ENCODE data around the gene TMCC2.
A peak's percentile ranks its signal among the peaks of the same experiment; 100 is the strongest.

Gene TMCC2

DNA sequence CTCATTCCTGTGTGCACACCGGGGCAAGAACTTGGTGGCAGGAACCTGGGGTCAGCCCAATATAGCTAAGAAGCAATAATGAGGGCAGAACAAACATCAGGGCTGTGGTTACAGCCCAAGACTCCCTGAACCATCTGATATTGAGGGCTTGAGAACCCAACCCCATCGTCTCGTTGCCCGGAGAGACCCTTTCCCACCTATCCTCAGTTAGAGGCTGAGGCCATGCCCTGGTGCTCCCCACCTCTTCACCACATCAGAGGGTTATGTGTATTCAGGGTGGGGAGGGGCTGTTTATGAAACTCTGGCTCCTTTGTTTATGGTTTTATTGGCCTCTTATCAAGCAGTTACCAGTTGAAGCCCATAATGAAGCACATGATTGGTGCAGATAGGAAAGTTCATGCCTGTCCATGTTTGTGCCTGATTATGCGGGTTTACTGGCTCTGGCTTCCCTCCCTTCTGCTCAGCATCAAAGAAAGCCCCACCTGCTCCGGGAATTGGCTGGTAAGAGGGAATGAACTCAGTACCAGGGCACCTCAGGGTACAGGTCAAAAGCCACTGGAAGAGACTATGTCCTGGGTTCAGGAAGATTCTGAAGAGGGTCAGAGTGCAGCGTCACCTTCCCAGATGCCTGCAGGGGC, 79.3 kb downstream of the TMCC2 start:
- no peak for DNase-seq

DNA sequence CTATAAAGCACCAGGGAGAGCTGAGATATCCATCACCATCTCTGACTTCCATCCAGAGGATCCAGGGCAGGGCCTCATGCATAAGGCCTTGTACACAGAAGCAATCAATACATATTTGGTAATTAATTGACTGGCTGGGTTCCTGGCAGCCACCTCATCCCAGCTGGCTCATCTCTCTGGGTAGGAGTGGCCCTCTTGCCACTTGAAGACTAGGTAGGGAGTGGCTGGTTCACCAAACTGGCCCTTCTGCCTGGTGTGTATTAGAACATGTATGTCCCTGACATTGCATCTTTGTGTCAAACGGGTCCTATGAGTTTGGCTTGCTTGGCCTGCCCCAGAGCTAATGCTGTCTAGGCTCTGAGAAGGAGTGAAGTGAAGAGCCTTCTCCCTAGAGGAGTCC, 82.0 kb downstream of the TMCC2 start:
- DNase-seq = no peak

DNA sequence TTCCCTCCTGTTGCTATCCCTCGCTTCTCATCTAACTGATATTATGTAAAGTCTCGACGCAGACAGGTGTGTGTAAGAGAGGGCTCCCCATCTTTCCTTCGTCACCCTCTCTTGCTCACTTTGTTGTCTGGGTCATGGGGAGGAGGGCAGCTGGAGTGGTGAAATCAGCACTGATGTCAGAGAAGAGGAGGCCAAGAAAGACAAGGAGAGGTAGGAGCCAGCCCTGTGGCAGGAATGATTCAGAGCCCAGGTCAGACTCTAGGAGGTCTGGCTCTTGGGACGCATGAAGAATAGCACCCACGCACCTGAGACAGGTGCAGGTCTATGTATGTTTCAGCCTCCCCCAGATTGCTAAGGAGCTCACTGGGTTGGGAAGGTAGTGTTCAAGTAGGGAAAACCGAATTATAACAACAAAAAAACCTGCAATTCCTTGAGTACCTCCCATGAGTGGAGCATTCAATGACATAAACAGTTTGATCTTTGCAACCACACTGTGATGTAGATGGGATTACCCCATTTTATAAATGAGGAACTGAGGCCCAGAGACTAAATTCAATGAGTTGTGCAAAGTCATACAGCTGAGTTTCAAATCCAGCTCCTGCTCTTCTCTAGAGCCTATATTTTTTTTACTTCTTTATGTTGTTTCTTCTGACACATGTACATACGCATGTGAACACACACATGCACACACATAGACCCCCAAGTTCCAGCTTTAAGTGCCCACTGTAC, 83.4 kb downstream of the TMCC2 start:
- no peak for DNase-seq

DNA sequence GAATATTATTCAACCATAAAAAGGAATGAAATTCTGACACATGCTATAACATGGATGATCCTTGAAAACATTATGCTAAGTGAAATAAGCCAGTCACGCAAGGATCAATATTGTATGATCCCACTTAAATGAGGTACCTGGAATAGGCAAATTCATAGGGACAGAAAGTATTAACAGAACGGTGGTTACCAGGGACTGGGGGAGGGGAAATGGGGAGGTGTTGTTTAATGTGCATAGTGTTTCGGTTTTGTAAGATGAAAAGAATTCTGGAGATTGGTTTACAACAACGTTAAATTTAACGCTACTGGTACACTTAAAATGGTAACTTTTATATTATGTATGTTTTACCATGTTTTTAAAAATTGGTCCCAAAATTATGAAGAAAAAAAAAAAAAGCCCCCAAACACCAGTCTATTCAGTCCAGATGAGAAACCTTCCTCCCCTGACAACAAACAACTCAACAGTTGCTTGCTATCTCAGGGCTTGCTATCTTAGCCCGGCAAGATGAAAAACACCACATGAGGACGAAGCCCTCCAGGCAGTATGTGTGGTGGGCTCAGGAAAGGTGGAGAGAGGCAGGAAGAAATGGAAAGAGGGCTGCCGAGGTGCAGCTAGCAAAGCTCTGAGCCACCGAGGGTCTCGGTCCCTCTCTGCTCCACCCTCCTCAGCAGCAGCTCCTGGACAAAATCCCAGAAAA, 85.3 kb downstream of the TMCC2 start:
- no peak for DNase-seq

DNA sequence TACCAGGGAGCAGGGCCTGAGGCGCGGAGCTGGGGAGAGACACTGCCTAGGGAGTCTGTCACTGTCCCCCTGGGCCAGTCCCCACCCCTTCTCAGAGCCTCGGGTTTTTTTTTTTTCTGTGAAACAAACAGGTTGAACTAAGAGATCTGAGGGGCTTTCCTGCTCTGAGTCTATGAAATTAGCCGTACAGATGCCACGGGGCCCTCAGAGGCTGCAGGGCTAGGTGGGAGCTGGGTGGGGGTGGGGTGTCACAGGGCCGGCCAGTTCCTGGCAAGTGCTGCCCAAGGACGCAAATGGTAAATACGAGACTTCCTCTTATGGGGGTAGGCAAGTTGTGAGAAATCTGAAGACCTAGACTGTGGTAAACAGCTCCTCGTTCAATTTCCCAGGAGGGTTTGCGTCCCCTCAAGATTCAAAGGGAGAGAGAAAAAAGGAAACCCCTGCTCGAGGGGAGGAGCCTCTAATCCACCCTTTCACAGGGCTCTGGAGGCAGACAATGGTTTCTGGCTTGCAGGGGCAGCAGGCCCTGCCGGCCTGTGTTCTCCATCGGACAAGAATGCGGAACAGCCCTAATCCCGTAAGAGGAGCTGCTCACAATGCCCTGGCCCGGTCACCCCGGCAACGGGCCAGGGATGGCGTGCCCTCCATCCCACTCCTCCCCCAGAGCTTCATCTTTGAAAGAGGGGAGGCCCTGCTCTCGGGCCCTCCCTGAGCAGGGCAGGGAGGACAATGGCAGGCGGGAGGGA, 86.0 kb downstream of the TMCC2 start:
- DNase-seq = no peak

DNA sequence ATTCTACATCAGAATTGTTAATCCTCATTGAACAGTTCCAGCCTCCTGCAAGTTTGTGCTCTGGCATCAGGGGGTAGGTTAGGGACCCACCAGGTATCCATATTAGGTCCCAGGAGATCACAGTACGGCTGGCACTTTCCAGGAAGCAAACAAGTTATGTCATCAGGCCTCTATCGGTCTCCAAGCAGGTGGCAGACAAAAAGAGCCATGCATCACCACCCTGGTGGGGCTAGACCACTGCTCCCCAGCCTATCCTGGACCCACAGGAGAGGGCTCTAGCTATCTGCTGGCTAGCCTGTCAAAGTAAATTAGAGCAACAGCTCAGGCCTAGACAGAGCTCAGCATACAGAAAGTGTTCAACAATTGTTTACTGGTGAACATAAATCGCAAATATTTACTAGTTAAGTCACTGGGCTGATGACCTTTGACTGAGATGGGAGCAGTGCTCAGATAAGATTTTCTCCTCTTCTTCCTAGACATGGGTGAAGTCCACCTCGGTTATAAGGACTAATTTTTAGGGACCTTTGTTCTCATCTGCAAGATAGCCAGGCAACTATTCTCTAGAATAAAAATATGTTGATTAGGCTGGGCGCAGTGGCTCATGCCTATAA, 87.4 kb downstream of the TMCC2 start:
- DNase-seq = peak; percentile 32 to 49

DNA sequence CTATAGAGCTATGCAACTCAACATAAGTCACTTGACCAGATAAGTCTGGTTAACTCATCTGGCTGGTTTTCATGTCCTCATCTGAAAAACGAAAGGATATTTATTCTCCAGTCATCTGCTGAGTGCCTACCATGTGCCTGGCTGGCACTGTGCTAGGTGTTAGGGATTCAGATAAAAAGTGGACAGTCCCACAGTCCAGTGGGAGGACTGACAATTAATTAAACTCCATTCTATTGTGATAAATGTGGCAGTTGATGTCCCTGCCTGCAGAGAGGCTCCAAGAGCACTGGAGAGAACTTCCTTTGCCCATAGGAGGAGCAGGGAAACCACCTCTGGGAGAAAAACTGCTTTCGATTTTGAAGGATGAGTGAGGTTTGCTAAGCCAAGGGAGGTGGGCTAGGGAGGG, 88.4 kb downstream of the TMCC2 start:
- no peak for DNase-seq

DNA sequence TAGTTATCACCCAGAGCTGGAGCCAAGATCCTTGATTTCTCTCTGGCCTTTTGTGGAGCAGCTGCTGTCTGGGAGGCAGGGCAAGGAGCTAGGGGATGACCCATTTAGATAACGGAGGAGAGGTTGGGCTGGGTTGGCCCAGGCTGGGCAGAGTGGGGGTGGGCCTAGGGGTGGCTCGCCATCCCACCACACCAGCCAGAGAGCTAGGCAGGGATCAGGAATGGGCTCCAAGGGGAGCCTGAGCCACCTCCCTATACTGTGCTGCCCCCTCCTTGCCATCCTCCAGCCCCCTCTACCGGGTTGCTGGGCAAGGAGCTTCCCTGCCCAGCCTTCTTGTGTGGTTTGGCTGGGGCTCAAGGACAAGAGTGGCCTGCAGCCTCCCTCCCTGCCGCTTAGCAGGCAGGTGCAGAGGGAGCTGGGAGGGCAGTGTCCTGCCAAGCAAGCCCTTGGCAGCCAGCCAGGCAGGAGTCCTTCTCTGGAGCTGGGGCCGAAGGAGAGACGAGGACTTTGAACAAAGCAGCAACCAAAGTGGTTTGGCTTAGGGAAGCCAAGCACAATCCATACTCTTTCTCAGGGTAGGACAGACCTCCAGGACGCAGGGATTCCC, 89.7 kb downstream of the TMCC2 start:
- peak; percentile 90 to 97 for DNase-seq

DNA sequence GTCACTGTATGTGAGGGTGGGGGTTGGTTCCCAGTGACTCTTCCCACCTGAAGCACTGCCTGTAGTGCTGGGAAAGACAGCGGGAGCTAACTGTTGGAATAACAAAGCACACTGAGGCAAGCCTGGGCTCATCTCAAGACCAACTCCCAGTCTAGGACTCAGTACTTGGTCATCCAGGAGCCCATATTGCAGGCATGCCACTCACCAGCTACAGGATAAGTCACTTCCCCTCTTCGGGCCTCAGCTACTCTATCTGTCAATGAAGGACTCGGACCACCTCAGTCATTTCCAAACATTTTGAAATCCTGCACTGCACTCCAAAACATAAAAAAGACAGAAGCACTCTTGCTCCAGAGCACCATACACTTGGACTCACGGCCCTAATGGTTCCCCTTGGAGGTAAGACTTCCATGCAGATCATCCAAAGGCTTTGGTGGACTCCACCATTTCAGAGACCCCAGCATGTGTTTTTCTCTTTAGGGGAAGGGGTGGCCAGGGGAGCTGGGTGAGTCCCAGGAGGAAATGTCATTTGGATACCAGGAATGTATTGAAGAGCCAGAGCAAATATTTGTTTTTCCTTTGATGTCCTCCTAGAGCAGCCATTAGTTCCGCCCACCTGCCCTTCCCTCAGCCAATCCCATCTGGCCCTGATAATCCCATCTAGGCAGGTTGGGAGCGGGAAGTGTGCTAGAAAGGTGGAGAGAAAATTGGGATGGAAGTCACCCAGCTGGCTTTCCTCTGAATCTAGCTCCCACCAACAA, 90.7 kb downstream of the TMCC2 start:
- DNase-seq = peak; percentile 93

DNA sequence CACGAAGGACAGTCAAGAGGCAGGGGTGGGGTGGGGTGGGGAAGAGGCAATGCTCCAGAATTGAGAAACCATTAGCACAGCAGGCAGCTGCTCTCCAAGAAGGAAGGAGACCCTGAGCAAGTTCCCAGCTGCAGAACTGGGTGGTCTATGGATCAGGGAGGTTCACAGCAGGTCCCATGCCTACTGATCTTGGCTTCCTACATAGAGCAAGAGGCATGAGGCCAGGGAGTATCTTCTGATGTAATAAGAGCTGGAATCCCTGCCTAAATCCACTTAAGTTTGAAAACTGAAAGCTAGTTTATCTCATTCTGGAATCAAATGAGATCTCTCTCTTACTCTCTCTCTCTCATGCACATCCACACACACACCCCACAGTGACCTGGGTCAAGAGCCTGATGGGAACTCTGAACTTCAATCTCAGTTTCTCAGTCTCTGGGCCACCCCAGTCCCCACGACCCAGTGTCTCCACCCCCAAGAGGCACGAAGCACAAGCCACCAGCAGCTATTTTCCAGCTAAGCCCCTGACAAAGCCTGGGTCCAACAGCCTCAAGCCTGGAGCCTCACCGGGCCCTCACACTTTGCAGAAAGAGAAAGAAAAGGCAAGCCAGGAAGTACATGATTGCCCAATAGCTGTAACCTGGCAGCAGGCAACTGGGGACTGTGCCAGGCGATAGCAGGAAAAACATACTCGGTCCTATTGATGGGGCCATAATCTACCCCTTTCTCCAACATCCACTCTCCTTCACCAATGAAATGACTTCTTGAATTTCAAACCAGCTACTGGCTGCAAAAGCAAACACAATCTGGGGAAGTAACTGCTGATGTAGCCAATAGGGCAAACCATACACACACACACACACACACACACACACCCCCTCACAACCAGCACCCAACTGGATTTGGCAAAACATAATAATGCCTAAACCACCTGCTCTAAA, 91.6 kb downstream of the TMCC2 start:
- DNase-seq = peak; percentile 91 to 92

DNA sequence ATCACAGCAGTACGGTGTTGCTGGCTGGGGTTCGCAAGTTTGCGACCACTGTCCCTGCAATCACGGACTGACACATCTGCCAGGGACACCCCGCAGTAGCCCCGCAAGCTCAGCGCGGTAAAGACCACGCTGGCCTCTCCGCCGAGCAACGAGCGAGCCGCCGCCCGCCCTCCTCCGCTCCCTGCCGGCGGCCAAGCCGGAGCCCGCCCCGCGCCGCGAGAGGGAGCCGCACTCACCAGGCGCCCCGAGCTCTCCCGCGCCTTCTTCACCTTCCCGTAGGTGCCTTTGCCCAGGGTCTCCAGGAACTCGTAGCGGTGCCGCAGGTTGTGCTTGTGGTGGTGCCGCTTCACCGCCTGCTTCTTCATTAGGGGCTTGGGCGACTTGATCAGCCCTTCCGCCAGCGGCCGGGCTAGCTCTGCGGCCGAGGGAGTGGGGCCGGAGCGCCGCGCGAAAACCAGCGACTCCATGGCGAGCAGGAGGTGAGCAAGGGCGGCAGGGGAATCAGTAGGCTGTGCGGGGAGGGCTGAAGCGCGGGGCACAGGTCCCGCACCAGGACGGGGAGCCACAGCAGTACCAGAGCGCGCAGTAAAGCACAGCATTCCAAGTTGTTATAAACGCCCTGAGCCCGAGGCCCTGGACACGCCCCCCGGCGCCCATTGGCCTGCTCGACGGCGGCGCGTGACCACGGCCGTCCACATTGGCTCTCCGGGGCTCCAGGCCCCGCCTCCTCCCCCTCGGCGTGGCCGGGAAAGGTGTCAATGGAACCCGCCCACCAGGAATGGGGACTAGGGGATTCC, 93.6 kb downstream of the TMCC2 start, which contains the start of gene NUAK2:
Gene NUAK2 (minus strand): TSS at position 584 of the 797 bp plus-strand sequence. CDS start 117 bp downstream, at position 467.
- DNase-seq = peak; percentile 89 to 96

DNA sequence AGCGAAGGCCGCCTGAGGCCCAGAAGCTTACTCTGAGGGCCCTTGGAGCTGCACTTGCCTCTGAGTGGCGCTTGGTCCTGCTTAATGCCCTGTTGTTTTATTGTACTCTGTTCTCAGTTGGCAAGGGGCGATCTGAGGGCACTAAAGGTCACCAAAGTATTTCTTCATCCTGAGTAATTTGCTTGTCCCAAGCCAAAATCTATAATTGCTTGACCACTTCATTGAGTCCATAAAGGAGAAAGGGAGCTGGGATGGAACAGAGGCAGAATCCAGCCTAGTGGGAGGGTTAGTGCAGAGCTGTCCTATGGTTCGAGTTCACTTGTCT, 94.2 kb downstream of the TMCC2 start:
- DNase-seq = no peak

Data from SHP77 (cell line).